Activated CD8-positive, alpha-beta T cell treated with anti-CD3 and anti-CD28 coated beads for 36 hours (primary cell): ENCODE measurements around the gene ATAD5. TPM values are rescaled to one million over a fixed set of nuclear protein-coding genes. Genes with fewer than 3 reads are reported as not detected.
"Not testable (repeated sequence)": the region's sequence is repeated elsewhere in the genome, so short reads cannot be mapped to it uniquely, and the experiment has no call there.

Experiments
- ATAC-seq: fragments of 200-7000 bp; cut with Tn5 transposase; one replicate; pipeline ENCODE4 v1.10.0; 2021; ENCODE audit warnings: mild to moderate bottlenecking, moderate library complexity
- CTCF ChIA-PET: fragments of 350-600 bp; sonication (Branson Sonifier 250); formaldehyde crosslinking; loops from one replicate; lab custom pipeline; 2021; ENCODE audit warnings: antibody characterized with exemption; lab: Charles Lee
- POLR2A ChIA-PET: fragments of 350-600 bp; sonication (Branson Sonifier 250); formaldehyde crosslinking; loops from one replicate; lab custom pipeline; 2021; ENCODE audit warnings: antibody characterized with exemption; lab: Charles Lee
- DNase-seq: peaks from one replicate; pipeline ENCODE4 v3.0.0-alpha.2; 2020
- H3K27ac Mint-ChIP-seq: one replicate; pipeline ENCODE4 v1.8.0; 2021; ENCODE audit warnings: mild to moderate bottlenecking, mixed read lengths
- H3K27me3 Mint-ChIP-seq: one replicate; pipeline ENCODE4 v1.8.0; 2021; ENCODE audit warnings: mixed read lengths
- H3K36me3 Mint-ChIP-seq: one replicate; pipeline ENCODE4 v1.8.0; 2021; ENCODE audit warnings: low read depth, mixed read lengths
- H3K4me1 Mint-ChIP-seq: one replicate; pipeline ENCODE4 v1.8.0; 2021; ENCODE audit warnings: low read depth, mixed read lengths
- H3K4me3 Mint-ChIP-seq: one replicate; pipeline ENCODE4 v1.8.0; 2021; ENCODE audit warnings: mild to moderate bottlenecking, moderate library complexity, mixed read lengths
- H3K9me3 Mint-ChIP-seq: one replicate; pipeline ENCODE4 v1.8.0; 2021; ENCODE audit warnings: mixed read lengths
- intact Hi-C: fragments of 100-400 bp; cut with micrococcal nuclease; formaldehyde crosslinking; loops from one replicate; pipeline ENCODE4 v1.10.0; 2022
- total RNA-seq, 2 experiments: library from RNA; stranded (reverse); gene quantifications; one replicate each; pipeline ENCODE4 v1.2.3, GENCODE V29; 2021
- TF ChIP-seq, protein P1 (sequence below): fragments of 200-600 bp; IDR thresholded peaks from one replicate; pipeline ENCODE4 v1.8.0; 2022; ENCODE audit warnings: antibody characterized with exemption, mild to moderate bottlenecking

Gene ATAD5
- total RNA-seq, 2 experiments from 2014 or later: 34.5 to 35.0 TPM

DNA sequence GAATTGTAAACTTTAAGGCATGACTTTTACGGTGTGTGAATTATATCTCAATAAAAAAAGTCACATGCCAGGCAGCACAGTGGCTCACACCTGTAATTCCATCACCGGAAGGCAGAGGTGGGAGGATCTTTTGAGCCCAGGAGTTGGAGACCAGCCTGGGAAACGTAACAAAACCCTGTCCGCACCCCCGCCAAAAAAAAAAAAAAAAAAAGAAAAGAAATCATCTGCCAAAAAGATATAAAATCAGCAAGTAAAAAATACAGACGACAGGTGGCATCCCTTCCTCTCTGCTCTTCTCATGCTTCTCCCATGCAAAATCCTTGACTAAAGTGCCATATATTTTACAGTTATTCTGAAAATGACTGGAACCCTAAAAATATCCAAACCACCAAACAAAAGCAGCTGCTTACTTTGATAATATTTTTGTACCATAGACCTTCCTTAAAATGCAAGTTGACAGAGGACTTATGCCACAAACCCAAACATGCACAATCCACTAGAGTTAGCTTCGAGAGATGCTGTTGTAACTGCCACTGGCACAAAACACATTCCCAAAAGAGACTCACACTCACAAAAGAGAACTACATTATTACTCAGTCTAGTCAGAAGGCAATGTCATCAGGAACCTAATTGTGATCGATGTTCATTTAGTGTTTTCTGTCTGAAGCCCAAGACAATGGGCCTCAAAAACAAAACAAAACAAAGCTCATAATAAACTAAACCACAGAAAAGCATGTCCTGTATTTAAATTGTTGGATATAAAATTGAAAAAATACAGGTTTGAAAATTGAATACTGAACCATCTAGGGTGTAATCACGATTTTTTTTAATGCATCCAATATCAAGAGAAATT is 9.7 kb upstream of the ATAD5 start:
- peaks cover 47% of the 10 kb centered on the region for H3K4me1 Mint-ChIP-seq
- intact Hi-C loops: loop anchor here (2.0 kb wide), 1 partner anchor 13 kb away; no protein-coding TSS in a partner anchor
- ChIA-PET POLR2A (interaction anchor here (0.6 to 9.1 kb wide), 6 partner anchors 10 to 42 kb away, joined by 3 to 126 read pairs (median 4); partner anchors contain the start of gene ATAD5), CTCF (interaction anchor here (0.6 to 3.9 kb wide), 5 partner anchors 11 to 32 kb away, joined by 3 to 28 read pairs (median 3); no protein-coding TSS in a partner anchor)
- peak overlapping the region; percentile 88 for H3K27ac Mint-ChIP-seq
- peak overlapping the region; percentile 86 for H3K4me3 Mint-ChIP-seq
- TF ChIP-seq, protein P1, sequence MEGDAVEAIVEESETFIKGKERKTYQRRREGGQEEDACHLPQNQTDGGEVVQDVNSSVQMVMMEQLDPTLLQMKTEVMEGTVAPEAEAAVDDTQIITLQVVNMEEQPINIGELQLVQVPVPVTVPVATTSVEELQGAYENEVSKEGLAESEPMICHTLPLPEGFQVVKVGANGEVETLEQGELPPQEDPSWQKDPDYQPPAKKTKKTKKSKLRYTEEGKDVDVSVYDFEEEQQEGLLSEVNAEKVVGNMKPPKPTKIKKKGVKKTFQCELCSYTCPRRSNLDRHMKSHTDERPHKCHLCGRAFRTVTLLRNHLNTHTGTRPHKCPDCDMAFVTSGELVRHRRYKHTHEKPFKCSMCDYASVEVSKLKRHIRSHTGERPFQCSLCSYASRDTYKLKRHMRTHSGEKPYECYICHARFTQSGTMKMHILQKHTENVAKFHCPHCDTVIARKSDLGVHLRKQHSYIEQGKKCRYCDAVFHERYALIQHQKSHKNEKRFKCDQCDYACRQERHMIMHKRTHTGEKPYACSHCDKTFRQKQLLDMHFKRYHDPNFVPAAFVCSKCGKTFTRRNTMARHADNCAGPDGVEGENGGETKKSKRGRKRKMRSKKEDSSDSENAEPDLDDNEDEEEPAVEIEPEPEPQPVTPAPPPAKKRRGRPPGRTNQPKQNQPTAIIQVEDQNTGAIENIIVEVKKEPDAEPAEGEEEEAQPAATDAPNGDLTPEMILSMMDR: no peak
- ATAC-seq (no peak), DNase-seq (peak; percentile 33)
- peaks cover 17% of the 10 kb centered on the region for H3K36me3 Mint-ChIP-seq
- no peaks in the 10 kb centered on the region for H3K9me3 Mint-ChIP-seq
- no peaks in the 10 kb centered on the region for H3K27me3 Mint-ChIP-seq

DNA sequence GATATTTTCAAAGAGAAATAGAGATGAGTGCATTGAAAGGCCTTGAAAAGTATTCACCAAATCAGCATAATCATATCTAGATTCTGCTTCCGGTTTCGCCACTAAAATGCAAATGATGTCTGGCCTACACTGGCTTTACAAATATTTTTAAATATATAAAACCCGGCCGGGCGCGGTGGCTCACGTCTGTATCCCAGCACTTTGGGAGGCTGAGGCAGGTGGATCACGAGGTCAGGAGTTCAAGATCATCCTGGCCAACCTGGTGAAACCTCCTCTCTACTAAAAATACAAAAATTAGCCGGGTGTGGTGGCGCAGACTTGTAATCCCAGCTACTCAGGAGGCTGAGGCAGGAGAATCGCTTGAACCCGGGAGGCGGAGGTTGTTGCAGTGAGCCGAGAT is 8.8 kb upstream of the ATAD5 start:
- peak; percentile 54 for DNase-seq
- intact Hi-C loops: loop anchor here (2.0 kb wide), 1 partner anchor 14 kb away; no protein-coding TSS in a partner anchor
- Mint-ChIP-seq H3K4me1 (peaks cover 47% of the 10 kb centered on the region), H3K4me3 (peak overlapping the region; percentile 86), H3K27ac (peak overlapping the region; percentile 88), H3K36me3 (peaks cover 15% of the 10 kb centered on the region)
- ChIA-PET CTCF (interaction anchor here (0.6 to 4.2 kb wide), 6 partner anchors 12 to 33 kb away, joined by 3 to 96 read pairs (median 4); no protein-coding TSS in a partner anchor), POLR2A (interaction anchor here (0.6 to 9.1 kb wide), 6 partner anchors 9 to 149 kb away, joined by 3 to 126 read pairs (median 4); partner anchors contain the start of gene ATAD5)
- not testable (repeated sequence) for H3K9me3 Mint-ChIP-seq, ATAC-seq, H3K27me3 Mint-ChIP-seq

DNA sequence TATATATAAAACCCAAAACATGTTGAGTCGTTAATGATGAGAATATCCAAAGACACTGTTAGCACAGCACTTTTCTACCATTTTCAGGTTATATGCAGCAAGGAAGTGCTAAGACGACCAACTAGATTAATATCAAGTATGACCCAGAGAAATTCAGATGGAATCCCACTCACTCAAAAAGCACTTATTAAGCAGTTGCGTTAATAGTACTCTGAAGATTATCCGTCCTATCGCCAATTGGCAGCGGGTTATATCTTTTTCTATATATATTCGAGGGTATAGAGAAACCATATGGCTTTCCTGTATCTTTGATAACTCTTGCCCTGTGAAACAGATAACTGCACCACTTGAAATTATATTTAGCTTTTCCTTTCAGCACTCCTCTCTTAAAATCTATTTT is 8.3 kb upstream of the ATAD5 start:
- no peak for ATAC-seq
- ChIA-PET POLR2A (interaction anchor here (0.6 to 9.1 kb wide), 5 partner anchors 16 to 149 kb away, joined by 3 to 126 read pairs (median 11); no protein-coding TSS in a partner anchor), CTCF (interaction anchor here (3.8 to 4.2 kb wide), 3 partner anchors 15 to 32 kb away, joined by 27 to 96 read pairs (median 32); no protein-coding TSS in a partner anchor)
- H3K27ac Mint-ChIP-seq: peak overlapping the region; percentile 96
- peak overlapping the region; percentile 86 for H3K4me3 Mint-ChIP-seq
- no peaks in the 10 kb centered on the region for H3K9me3 Mint-ChIP-seq
- DNase-seq: no peak
- H3K4me1 Mint-ChIP-seq: peaks cover 44% of the 10 kb centered on the region
- TF ChIP-seq, protein P1: no peak
- intact Hi-C loops: loop anchor here (2.0 kb wide), 1 partner anchor 15 kb away; no protein-coding TSS in a partner anchor
- peaks cover 12% of the 10 kb centered on the region for H3K36me3 Mint-ChIP-seq
- H3K27me3 Mint-ChIP-seq: no peaks in the 10 kb centered on the region

GRCh38 chr17:30824002-30824355 is 7.8 kb upstream of the ATAD5 start:
- no peaks in the 10 kb centered on the region for H3K27me3 Mint-ChIP-seq
- intact Hi-C loops: no loop called here
- H3K36me3 Mint-ChIP-seq: peaks cover 6% of the 10 kb centered on the region
- POLR2A ChIA-PET: interaction anchor here (0.6 to 9.1 kb wide), 6 partner anchors 9 to 83 kb away, joined by 3 to 126 read pairs (median 10); no protein-coding TSS in a partner anchor
- ATAC-seq: peak; percentile 12
- peak overlapping the region; percentile 96 for H3K27ac Mint-ChIP-seq
- peak; percentile 66 for DNase-seq
- peak overlapping the region; percentile 86 for H3K4me3 Mint-ChIP-seq
- CTCF ChIA-PET: interaction anchor here (0.9 to 4.2 kb wide), 9 partner anchors 9 to 347 kb away, joined by 3 to 96 read pairs (median 8); partner anchors contain the start of gene GOSR1
- H3K9me3 Mint-ChIP-seq: no peaks in the 10 kb centered on the region
- TF ChIP-seq, protein P1: no peak
- H3K4me1 Mint-ChIP-seq: peaks cover 38% of the 10 kb centered on the region
